Measurements from ENCODE around the gene XYLB. TPM values are rescaled to one million over a fixed set of nuclear protein-coding genes. Genes with fewer than 3 reads are reported as not detected.
A peak's percentile ranks its signal among the peaks of the same experiment; 100 is the strongest.

XYLB gene
- total and polyA plus RNA-seq, 9 donors = 1.4 to 7.0 (median 3.8) TPM

- intact Hi-C loops (cut with DNase I) = no loop called here
- H3K9me3 ChIP-seq = no peaks in the 10 kb centered on the region
- H3K27me3 ChIP-seq = no peaks in the 10 kb centered on the region
- H3K4me1 ChIP-seq (ENCODE audit: insufficient read depth) = peaks cover 35% of the 10 kb centered on the region
- WGBS, 3 donors = 0 to 1% (median 1%) methylated on average over 59 to 72 of the region's 72 CpGs
- peak; percentile 83 to 89 (median 88) for DNase-seq
- TF ChIP-seq EP300 (IDR thresholded peaks at IDR 0.05) (no peak), POLR2A (IDR thresholded peaks at IDR 0.05) (peak; percentile 32)
- H3K27ac ChIP-seq = peak overlapping the region; percentile 84 to 85
- peak overlapping the region; percentile 68 for H3K4me3 ChIP-seq
- H3K36me3 ChIP-seq = no peaks in the 10 kb centered on the region
Observed at GRCh38 chr3:38454884-38455638, 108.5 kb downstream of the XYLB start.

- H3K27me3 ChIP-seq = no peaks in the 10 kb centered on the region
- DNase-seq = peak in 4 of 5 donors; percentile 56 to 69 (median 64)
- peaks cover 37% of the 10 kb centered on the region for H3K4me1 ChIP-seq (ENCODE audit: insufficient read depth)
- H3K27ac ChIP-seq = peak overlapping the region; percentile 84 to 85
- peak overlapping the region; percentile 68 for H3K4me3 ChIP-seq
- WGBS, 3 donors = 7 to 9% (median 8%) methylated on average over 13 to 15 of the region's 15 CpGs
- no peaks in the 10 kb centered on the region for H3K9me3 ChIP-seq
- intact Hi-C loops (cut with DNase I) = no loop called here
- TF ChIP-seq POLR2A (IDR thresholded peaks at IDR 0.05) (no peak), EP300 (IDR thresholded peaks at IDR 0.05) (no peak)
- H3K36me3 ChIP-seq = no peaks in the 10 kb centered on the region
Observed at GRCh38 chr3:38455639-38456430, 109.2 kb downstream of the XYLB start.

- Histone ChIP-seq H3K4me3 (no peak overlapping the region), H3K27ac (peak overlapping the region in 1 of 2 donors; percentile 13), H3K27me3 (no peaks in the 10 kb centered on the region), H3K4me1 (ENCODE audit: insufficient read depth) (peaks cover 40% of the 10 kb centered on the region), H3K36me3 (no peaks in the 10 kb centered on the region), H3K9me3 (no peaks in the 10 kb centered on the region)
- DNase-seq = no peak
- intact Hi-C loops (cut with DNase I) = no loop called here
- 77 to 82% (median 82%) methylated on average over 9 of the region's 9 CpGs for WGBS, 3 donors
- TF ChIP-seq CTCF (IDR thresholded peaks at IDR 0.05) (no peak), POLR2A (IDR thresholded peaks at IDR 0.05) (no peak), EP300 (IDR thresholded peaks at IDR 0.05) (no peak)
Observed at GRCh38 chr3:38457111-38458003, 110.8 kb downstream of the XYLB start.

- intact Hi-C loops (cut with DNase I) = no loop called here
- WGBS, 3 donors = 22 to 29% (median 24%) methylated on average over 13 of the region's 13 CpGs
- Histone ChIP-seq H3K9me3 (no peaks in the 10 kb centered on the region), H3K4me3 (no peak overlapping the region), H3K36me3 (no peaks in the 10 kb centered on the region), H3K27me3 (no peaks in the 10 kb centered on the region), H3K27ac (peak overlapping the region; percentile 66 to 81), H3K4me1 (ENCODE audit: insufficient read depth) (peaks cover 35% of the 10 kb centered on the region)
- peak; percentile 58 to 83 (median 77) for DNase-seq
- no peak for TF ChIP-seq CTCF (IDR thresholded peaks at IDR 0.05)
- no peak for TF ChIP-seq EP300 (IDR thresholded peaks at IDR 0.05)
- TF ChIP-seq POLR2A (IDR thresholded peaks at IDR 0.05) = no peak
Observed at GRCh38 chr3:38458796-38459498, 112.4 kb downstream of the XYLB start.

Measured in ovary (tissue), 9 donors.